Measurements from ENCODE around the gene LRRIQ4.
A peak's percentile ranks its signal among the peaks of the same experiment; 100 is the strongest.

LRRIQ4 gene

GRCh38 chr3:169838511-169839030 lies 25.9 kb downstream of the LRRIQ4 start:
- no CpG with 5 or more reads among the region's 1 CpG for WGBS (ENCODE audit: insufficient coverage)
- DNase-seq = no peak
- H3K4me1 ChIP-seq (ENCODE audit: control extremely low read depth in 1 of 4, control insufficient read depth in 4 of 4, insufficient read depth in 4 of 4, low read length in 3 of 4) = peaks cover 0 to 3% (median 2%) of the 10 kb centered on the region in 4 experiments
- H3K36me3 ChIP-seq (ENCODE audit: control insufficient read depth in 4 of 4, insufficient read depth in 4 of 4, low read length in 3 of 4) = no peaks in the 10 kb centered on the region
- CTCF ChIA-PET = no interaction called here
- H3K4me3 ChIP-seq (ENCODE audit: control insufficient read depth in 1 of 7, extremely low read depth in 1 of 7, insufficient read depth in 4 of 7, low read depth in 2 of 7, low read length in 6 of 7) = no peak overlapping the region
- no peak overlapping the region for H3K27ac ChIP-seq (ENCODE audit: insufficient read depth in 1 of 2, low read depth in 1 of 2, low read length in 2 of 2, poor library complexity in 1 of 2, severe bottlenecking in 2 of 2)
- no peaks in the 10 kb centered on the region for H3K27me3 ChIP-seq (replicated peaks in 2 of 5; ENCODE audit: control insufficient read depth in 4 of 5, insufficient read depth in 5 of 5, low read length in 4 of 5)
- no peaks in the 10 kb centered on the region for H3K9me3 ChIP-seq (ENCODE audit: control extremely low read depth in 1 of 5, control insufficient read depth in 4 of 5, insufficient read depth in 2 of 5, low read depth in 1 of 5, low read length in 4 of 5)
- POLR2A ChIA-PET = no interaction called here

- CTCF ChIA-PET = interaction anchor here (1.4 kb wide), 1 partner anchor 21 kb away, joined by 3 read pairs; no protein-coding TSS in a partner anchor
- no peak overlapping the region for H3K4me3 ChIP-seq (ENCODE audit: control insufficient read depth in 1 of 7, extremely low read depth in 1 of 7, insufficient read depth in 4 of 7, low read depth in 2 of 7, low read length in 6 of 7)
Observed at GRCh38 chr3:169841171-169841570, 28.5 kb downstream of the LRRIQ4 start.

GRCh38 chr3:169842960-169843359 lies 30.3 kb downstream of the LRRIQ4 start:
- CTCF ChIA-PET = no interaction called here
- H3K9me3 ChIP-seq (ENCODE audit: control extremely low read depth in 1 of 5, control insufficient read depth in 4 of 5, insufficient read depth in 2 of 5, low read depth in 1 of 5, low read length in 4 of 5) = no peaks in the 10 kb centered on the region
- no peaks in the 10 kb centered on the region for H3K27me3 ChIP-seq (replicated peaks in 2 of 5; ENCODE audit: control insufficient read depth in 4 of 5, insufficient read depth in 5 of 5, low read length in 4 of 5)
- H3K4me3 ChIP-seq (ENCODE audit: control insufficient read depth in 1 of 7, extremely low read depth in 1 of 7, insufficient read depth in 4 of 7, low read depth in 2 of 7, low read length in 6 of 7) = no peak overlapping the region
- no peaks in the 10 kb centered on the region for H3K36me3 ChIP-seq (ENCODE audit: control insufficient read depth in 4 of 4, insufficient read depth in 4 of 4, low read length in 3 of 4)
- POLR2A ChIA-PET = no interaction called here
- WGBS (ENCODE audit: insufficient coverage) = 50% methylated on average over 3 of the region's 3 CpGs
- no peak overlapping the region for H3K27ac ChIP-seq (ENCODE audit: insufficient read depth in 1 of 2, low read depth in 1 of 2, low read length in 2 of 2, poor library complexity in 1 of 2, severe bottlenecking in 2 of 2)
- peaks cover 0 to 3% (median 2%) of the 10 kb centered on the region in 4 experiments for H3K4me1 ChIP-seq (ENCODE audit: control extremely low read depth in 1 of 4, control insufficient read depth in 4 of 4, insufficient read depth in 4 of 4, low read length in 3 of 4)
- DNase-seq = peak in 1 of 3 donors; percentile 12

More at GRCh38 chr3:169841171-169841570, 28.5 kb downstream of the LRRIQ4 start:
- 100% methylated on average over 2 of the region's 4 CpGs for whole genome bisulfite sequencing (ENCODE audit: insufficient coverage)
- Histone ChIP-seq H3K27me3 (replicated peaks in 2 of 5; ENCODE audit: control insufficient read depth in 4 of 5, insufficient read depth in 5 of 5, low read length in 4 of 5) (no peaks in the 10 kb centered on the region), H3K36me3 (ENCODE audit: control insufficient read depth in 4 of 4, insufficient read depth in 4 of 4, low read length in 3 of 4) (no peaks in the 10 kb centered on the region), H3K9me3 (ENCODE audit: control extremely low read depth in 1 of 5, control insufficient read depth in 4 of 5, insufficient read depth in 2 of 5, low read depth in 1 of 5, low read length in 4 of 5) (no peaks in the 10 kb centered on the region), H3K4me1 (ENCODE audit: control extremely low read depth in 1 of 4, control insufficient read depth in 4 of 4, insufficient read depth in 4 of 4, low read length in 3 of 4) (peaks cover 0 to 3% (median 2%) of the 10 kb centered on the region in 4 experiments), H3K27ac (ENCODE audit: insufficient read depth in 1 of 2, low read depth in 1 of 2, low read length in 2 of 2, poor library complexity in 1 of 2, severe bottlenecking in 2 of 2) (no peak overlapping the region)
- DNase-seq = no peak
- POLR2A ChIA-PET = no interaction called here

GRCh38 chr3:169846458-169847193 lies 34.0 kb downstream of the LRRIQ4 start:
- no peak overlapping the region for H3K27ac ChIP-seq (ENCODE audit: insufficient read depth in 1 of 2, low read depth in 1 of 2, low read length in 2 of 2, poor library complexity in 1 of 2, severe bottlenecking in 2 of 2)
- DNase-seq = no peak
- no peaks in the 10 kb centered on the region for H3K27me3 ChIP-seq (replicated peaks in 2 of 5; ENCODE audit: control insufficient read depth in 4 of 5, insufficient read depth in 5 of 5, low read length in 4 of 5)
- no peaks in the 10 kb centered on the region for H3K36me3 ChIP-seq (ENCODE audit: control insufficient read depth in 4 of 4, insufficient read depth in 4 of 4, low read length in 3 of 4)
- H3K4me1 ChIP-seq (ENCODE audit: control extremely low read depth in 1 of 4, control insufficient read depth in 4 of 4, insufficient read depth in 4 of 4, low read length in 3 of 4) = peaks cover 0 to 3% (median 2%) of the 10 kb centered on the region in 4 experiments
- WGBS (ENCODE audit: insufficient coverage) = 100% methylated on average over 6 of the region's 11 CpGs
- CTCF ChIA-PET = no interaction called here
- no peaks in the 10 kb centered on the region for H3K9me3 ChIP-seq (ENCODE audit: control extremely low read depth in 1 of 5, control insufficient read depth in 4 of 5, insufficient read depth in 2 of 5, low read depth in 1 of 5, low read length in 4 of 5)
- POLR2A ChIA-PET = no interaction called here
- no peak overlapping the region for H3K4me3 ChIP-seq (ENCODE audit: control insufficient read depth in 1 of 7, extremely low read depth in 1 of 7, insufficient read depth in 4 of 7, low read depth in 2 of 7, low read length in 6 of 7)

- Histone ChIP-seq H3K9me3 (ENCODE audit: control extremely low read depth in 1 of 5, control insufficient read depth in 4 of 5, insufficient read depth in 2 of 5, low read depth in 1 of 5, low read length in 4 of 5) (no peaks in the 10 kb centered on the region), H3K4me3 (ENCODE audit: control insufficient read depth in 1 of 7, extremely low read depth in 1 of 7, insufficient read depth in 4 of 7, low read depth in 2 of 7, low read length in 6 of 7) (no peak overlapping the region), H3K36me3 (ENCODE audit: control insufficient read depth in 4 of 4, insufficient read depth in 4 of 4, low read length in 3 of 4) (no peaks in the 10 kb centered on the region), H3K4me1 (ENCODE audit: control extremely low read depth in 1 of 4, control insufficient read depth in 4 of 4, insufficient read depth in 4 of 4, low read length in 3 of 4) (peaks cover 0 to 3% (median 2%) of the 10 kb centered on the region in 4 experiments), H3K27ac (ENCODE audit: insufficient read depth in 1 of 2, low read depth in 1 of 2, low read length in 2 of 2, poor library complexity in 1 of 2, severe bottlenecking in 2 of 2) (no peak overlapping the region), H3K27me3 (replicated peaks in 2 of 5; ENCODE audit: control insufficient read depth in 4 of 5, insufficient read depth in 5 of 5, low read length in 4 of 5) (peaks cover 0 to 2% (median 0%) of the 10 kb centered on the region in 5 experiments)
- CTCF ChIA-PET = interaction anchor here (1.1 kb wide), 1 partner anchor 8 kb away, joined by 3 read pairs; no protein-coding TSS in a partner anchor
- POLR2A ChIA-PET = no interaction called here
- DNase-seq = no peak
- 83% methylated on average over 2 of the region's 4 CpGs for WGBS (ENCODE audit: insufficient coverage)
Observed at GRCh38 chr3:169847896-169848295, 35.2 kb downstream of the LRRIQ4 start.

GRCh38 chr3:169848741-169849140 lies 36.1 kb downstream of the LRRIQ4 start:
- WGBS (ENCODE audit: insufficient coverage) = no CpG with 5 or more reads among the region's 3 CpGs
- no peaks in the 10 kb centered on the region for H3K9me3 ChIP-seq (ENCODE audit: control extremely low read depth in 1 of 5, control insufficient read depth in 4 of 5, insufficient read depth in 2 of 5, low read depth in 1 of 5, low read length in 4 of 5)
- DNase-seq = no peak
- ChIA-PET POLR2A (no interaction called here), CTCF (interaction anchor here (1.1 kb wide), 1 partner anchor 9 kb away, joined by 3 read pairs; no protein-coding TSS in a partner anchor)
- no peak overlapping the region for H3K27ac ChIP-seq (ENCODE audit: insufficient read depth in 1 of 2, low read depth in 1 of 2, low read length in 2 of 2, poor library complexity in 1 of 2, severe bottlenecking in 2 of 2)
- H3K36me3 ChIP-seq (ENCODE audit: control insufficient read depth in 4 of 4, insufficient read depth in 4 of 4, low read length in 3 of 4) = no peaks in the 10 kb centered on the region
- peaks cover 0 to 2% (median 0%) of the 10 kb centered on the region in 5 experiments for H3K27me3 ChIP-seq (replicated peaks in 2 of 5; ENCODE audit: control insufficient read depth in 4 of 5, insufficient read depth in 5 of 5, low read length in 4 of 5)
- H3K4me3 ChIP-seq (ENCODE audit: control insufficient read depth in 1 of 7, extremely low read depth in 1 of 7, insufficient read depth in 4 of 7, low read depth in 2 of 7, low read length in 6 of 7) = no peak overlapping the region
- no peaks in the 10 kb centered on the region for H3K4me1 ChIP-seq (ENCODE audit: control extremely low read depth in 1 of 4, control insufficient read depth in 4 of 4, insufficient read depth in 4 of 4, low read length in 3 of 4)

- Histone ChIP-seq H3K4me3 (ENCODE audit: control insufficient read depth in 1 of 7, extremely low read depth in 1 of 7, insufficient read depth in 4 of 7, low read depth in 2 of 7, low read length in 6 of 7) (no peak overlapping the region), H3K4me1 (ENCODE audit: control extremely low read depth in 1 of 4, control insufficient read depth in 4 of 4, insufficient read depth in 4 of 4, low read length in 3 of 4) (no peaks in the 10 kb centered on the region), H3K9me3 (ENCODE audit: control extremely low read depth in 1 of 5, control insufficient read depth in 4 of 5, insufficient read depth in 2 of 5, low read depth in 1 of 5, low read length in 4 of 5) (no peaks in the 10 kb centered on the region), H3K27ac (ENCODE audit: insufficient read depth in 1 of 2, low read depth in 1 of 2, low read length in 2 of 2, poor library complexity in 1 of 2, severe bottlenecking in 2 of 2) (no peak overlapping the region), H3K27me3 (replicated peaks in 2 of 5; ENCODE audit: control insufficient read depth in 4 of 5, insufficient read depth in 5 of 5, low read length in 4 of 5) (peaks cover 0 to 2% (median 0%) of the 10 kb centered on the region in 5 experiments), H3K36me3 (ENCODE audit: control insufficient read depth in 4 of 4, insufficient read depth in 4 of 4, low read length in 3 of 4) (no peaks in the 10 kb centered on the region)
- ChIA-PET CTCF (no interaction called here), POLR2A (no interaction called here)
- no peak for DNase-seq
Observed at GRCh38 chr3:169850618-169851017, 37.9 kb downstream of the LRRIQ4 start.
